ENCODE measurements around the gene MAGEA2B.
"Not testable (repeated sequence)": the region's sequence is repeated elsewhere in the genome, so short reads cannot be mapped to it uniquely, and the experiment has no call there.

MAGEA2B gene

DNA sequence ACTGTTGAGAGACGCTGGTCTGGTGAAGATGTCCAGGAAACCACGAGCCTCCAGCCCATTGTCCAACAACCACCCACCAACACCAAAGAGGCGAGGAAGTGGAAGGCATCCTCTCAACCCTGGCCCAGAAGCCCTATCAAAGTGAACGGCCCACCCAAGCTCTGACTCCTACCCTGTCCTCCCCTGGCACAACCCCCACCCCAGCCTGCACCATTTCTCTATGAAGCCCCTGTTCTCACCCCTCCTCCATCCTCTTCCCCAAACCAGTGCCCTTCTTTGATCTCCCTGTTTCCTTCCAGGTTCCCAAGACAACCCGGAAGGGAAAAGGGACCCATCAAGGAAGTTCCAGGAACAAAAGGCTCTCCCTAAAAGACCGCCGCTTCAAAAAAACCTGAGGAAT lies 45.1 kb downstream of the MAGEA2B start:
- not testable (repeated sequence) for DNase-seq

DNA sequence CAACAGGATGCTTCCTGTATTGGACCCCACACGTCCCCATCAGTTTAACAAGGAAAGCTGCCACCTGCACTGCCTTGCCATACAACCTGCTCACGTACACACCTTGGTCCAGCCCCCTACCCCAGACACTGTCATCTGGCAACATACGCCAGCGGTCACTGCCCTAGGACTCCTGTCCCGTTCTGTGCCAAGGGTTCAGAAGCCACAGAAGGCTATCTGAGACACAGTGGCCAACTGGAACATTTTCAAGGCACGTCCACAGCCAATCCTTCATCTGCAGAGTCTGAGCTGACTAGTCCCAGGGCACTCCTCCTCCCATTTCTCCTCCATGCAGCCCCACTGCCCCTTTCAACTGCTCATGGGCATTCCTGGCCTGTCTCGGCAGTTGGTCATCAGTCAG lies 47.2 kb downstream of the MAGEA2B start:
- DNase-seq: not testable (repeated sequence)

GRCh38 chrX:152766562-152766961 lies 52.1 kb downstream of the MAGEA2B start:
- DNase-seq: not testable (repeated sequence)

Measured in NCI-H2171 treated with DMSO at 0.1 percent for 48 hours (cell line).